Choroid plexus epithelial cell (primary cell): ENCODE data around the gene SH3BP1.
"Not testable (repeated sequence)": the region's sequence is repeated elsewhere in the genome, so short reads cannot be mapped to it uniquely, and the experiment has no call there.

Experiments
- DNase-seq: peaks from one replicate; pipeline ENCODE4 v3.0.0-alpha.2; 2010; ENCODE audit warnings: low read depth
- H3K4me3 ChIP-seq: 2 replicates; pipeline ENCODE4 v1.5.1; 2011; ENCODE audit warnings: low read depth, mild to moderate bottlenecking, control low read depth, low read length, moderate library complexity
- TF ChIP-seq, protein P1 (sequence below): conservative IDR thresholded peaks from 2 replicates; pipeline ENCODE4 v1.5.1; 2011; ENCODE audit warnings: low read depth, mild to moderate bottlenecking, control low read depth, inconsistent platforms, low read length, moderate library complexity

The SH3BP1 gene

DNA sequence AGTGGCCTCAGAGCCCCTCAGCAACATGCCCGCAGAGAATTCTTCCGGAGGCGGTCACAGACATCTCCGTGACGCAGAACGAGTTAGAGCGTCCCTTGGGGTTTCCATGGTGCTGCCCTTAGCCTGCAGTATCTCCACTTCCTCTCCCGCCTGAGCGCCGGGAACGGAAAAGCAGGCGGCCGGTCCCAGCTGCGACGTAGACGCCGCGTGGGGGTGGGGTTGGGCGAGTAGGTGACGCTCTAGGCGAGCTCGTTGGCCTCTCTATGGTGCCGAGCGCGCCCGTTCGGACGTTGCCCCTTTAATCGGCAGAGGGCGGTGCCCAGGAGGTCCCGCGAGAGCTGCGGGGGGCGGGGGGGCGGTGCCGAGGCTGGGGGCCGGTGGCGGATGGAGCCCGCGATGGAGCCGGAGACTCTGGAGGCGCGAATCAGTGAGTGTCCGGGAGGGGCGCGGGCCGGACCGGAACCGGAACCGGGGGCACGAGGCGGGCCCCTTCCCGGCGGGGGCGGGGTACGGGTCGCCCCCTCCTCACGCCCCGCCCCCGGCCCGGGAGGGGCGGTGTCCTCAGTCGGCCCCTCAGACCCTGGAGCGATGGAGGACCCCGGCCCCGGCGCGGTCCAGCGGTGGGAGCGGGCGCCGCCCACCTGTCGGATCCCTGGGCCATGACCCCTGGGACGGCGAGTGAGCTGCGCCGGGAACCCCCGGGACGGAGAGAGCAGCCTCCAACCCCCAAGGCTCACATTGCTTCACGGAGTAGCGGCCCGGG lies 30.8 kb upstream of the SH3BP1 start, which contains the start of gene GGA1:
Gene GGA1 (plus strand): TSS at position 358 of the 763 bp plus-strand sequence. CDS start 27 bp downstream, at position 385.
- TF ChIP-seq, protein P1, sequence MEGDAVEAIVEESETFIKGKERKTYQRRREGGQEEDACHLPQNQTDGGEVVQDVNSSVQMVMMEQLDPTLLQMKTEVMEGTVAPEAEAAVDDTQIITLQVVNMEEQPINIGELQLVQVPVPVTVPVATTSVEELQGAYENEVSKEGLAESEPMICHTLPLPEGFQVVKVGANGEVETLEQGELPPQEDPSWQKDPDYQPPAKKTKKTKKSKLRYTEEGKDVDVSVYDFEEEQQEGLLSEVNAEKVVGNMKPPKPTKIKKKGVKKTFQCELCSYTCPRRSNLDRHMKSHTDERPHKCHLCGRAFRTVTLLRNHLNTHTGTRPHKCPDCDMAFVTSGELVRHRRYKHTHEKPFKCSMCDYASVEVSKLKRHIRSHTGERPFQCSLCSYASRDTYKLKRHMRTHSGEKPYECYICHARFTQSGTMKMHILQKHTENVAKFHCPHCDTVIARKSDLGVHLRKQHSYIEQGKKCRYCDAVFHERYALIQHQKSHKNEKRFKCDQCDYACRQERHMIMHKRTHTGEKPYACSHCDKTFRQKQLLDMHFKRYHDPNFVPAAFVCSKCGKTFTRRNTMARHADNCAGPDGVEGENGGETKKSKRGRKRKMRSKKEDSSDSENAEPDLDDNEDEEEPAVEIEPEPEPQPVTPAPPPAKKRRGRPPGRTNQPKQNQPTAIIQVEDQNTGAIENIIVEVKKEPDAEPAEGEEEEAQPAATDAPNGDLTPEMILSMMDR: no peak
- DNase-seq: peak; percentile 98

DNA sequence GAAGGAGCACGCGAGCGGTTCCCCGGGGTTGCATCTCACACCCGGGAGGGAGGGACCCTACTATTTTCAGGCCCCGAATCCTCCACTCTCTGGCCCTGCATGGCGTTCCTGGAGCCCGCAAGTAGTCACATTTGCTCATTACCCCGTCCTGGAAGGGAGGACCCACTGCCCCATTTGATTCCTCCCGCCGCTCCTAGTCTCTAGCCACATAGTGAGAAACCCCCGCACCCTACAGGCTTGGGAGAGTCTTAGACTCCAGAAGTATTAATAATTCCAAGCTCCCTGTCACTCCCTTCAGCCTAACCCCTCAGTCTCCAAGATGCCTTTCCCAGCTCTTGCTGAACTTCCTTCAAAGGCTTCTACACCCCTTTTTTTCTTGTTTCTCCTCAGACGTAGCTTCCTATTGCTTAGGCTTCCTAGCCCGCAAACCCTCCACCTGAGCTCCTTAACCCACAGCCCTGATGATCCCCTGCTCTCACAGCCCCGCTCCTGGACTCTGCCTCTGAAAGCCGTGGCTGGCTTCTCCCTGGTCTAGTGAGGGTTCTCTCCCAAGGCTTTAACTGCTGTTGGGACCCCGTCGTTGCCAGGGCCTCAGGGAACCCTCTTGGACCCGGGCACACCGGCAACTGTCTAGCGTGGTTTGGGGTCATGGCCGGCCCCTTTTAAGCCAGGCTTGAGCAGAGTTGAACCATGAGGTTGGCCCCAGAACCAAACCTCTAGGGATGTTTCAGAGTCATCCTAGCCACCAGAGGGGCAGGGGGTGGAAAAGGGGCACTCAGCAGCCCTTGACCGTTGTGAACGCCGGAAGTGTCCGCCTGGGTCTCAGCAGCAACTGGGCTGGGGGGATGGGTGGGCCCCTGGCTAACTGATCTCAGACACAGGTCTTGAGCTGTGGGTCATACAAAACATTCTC lies 30.0 kb upstream of the SH3BP1 start:
- TF ChIP-seq, protein P1: no peak
- peak overlapping the region; percentile 87 for H3K4me3 ChIP-seq
- DNase-seq: no peak

More for the DNA sequence above, 30.8 kb upstream of the SH3BP1 start, which contains the start of gene GGA1:
- peak within 1 kb of the TSS; percentile 87 for H3K4me3 ChIP-seq

DNA sequence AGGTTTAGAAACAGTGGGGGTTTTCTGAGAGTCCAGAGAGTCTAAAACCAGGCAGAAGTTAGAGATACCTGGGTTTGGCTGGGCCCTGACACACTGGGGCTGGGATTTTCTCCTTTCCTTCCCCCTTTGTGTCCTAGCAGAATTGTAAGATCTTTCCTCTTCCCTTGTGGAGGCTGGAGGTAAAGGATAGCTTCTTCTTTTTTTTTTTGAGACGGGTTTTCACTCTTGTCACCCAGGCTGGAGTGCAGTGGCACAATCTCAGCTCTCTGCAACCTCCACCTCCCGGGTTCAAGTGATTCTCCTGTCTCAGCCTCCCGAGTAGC lies 29.4 kb upstream of the SH3BP1 start:
- not testable (repeated sequence) for DNase-seq
- H3K4me3 ChIP-seq: peak overlapping the region; percentile 87

DNA sequence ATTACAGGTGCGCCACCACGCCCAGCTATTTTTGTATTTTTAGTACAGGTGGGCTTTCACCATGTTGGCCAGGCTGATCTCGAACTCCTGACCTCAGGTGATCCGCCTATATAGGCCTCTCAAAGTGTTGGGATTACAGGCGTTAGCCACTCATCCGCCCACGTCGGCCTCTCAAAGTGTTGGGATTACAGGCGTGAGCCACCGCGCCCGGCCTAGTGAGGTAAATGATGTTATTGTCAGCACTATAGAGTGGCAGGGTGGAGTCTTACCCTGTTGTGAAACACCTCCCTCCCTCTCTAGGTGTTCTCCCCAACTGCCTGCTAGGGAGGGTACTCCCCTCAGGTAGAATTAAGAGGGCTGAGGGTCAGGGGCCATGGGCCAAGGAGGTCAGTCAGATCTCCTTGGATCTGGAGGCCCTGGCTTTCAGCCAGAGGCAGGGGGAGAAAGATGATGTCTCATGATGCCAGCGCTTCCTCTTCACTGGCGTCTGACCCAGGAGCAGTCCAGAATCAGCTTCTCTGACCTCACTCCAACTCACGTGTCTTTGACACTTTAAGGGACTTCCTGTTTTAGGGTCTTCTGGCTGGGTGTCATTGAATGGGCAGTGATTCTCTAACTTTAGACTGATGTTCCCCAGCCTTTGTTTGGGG lies 28.9 kb upstream of the SH3BP1 start:
- no peak overlapping the region for H3K4me3 ChIP-seq
- TF ChIP-seq, protein P1: no peak
- DNase-seq: no peak

DNA sequence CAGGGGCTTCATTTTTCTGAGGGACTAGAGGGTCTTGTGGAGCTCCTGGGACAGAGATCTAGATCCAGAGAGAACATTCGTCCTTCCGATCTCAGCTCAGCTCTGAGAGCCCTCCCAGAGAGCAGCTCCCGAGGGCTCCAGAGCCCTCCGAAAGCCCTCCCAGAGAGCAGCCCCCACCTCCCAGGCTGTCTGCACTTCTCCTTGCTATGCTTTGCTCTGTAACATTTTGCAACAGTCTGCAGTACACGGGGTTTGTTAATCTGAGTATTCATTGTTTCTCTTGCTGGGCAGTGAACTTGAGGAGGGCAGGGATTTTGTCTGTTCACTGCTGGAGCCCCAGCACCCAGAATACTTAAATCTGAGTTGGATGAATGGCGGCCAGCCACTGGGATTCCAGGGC lies 28.3 kb upstream of the SH3BP1 start:
- no peak for DNase-seq
- TF ChIP-seq, protein P1: no peak

DNA sequence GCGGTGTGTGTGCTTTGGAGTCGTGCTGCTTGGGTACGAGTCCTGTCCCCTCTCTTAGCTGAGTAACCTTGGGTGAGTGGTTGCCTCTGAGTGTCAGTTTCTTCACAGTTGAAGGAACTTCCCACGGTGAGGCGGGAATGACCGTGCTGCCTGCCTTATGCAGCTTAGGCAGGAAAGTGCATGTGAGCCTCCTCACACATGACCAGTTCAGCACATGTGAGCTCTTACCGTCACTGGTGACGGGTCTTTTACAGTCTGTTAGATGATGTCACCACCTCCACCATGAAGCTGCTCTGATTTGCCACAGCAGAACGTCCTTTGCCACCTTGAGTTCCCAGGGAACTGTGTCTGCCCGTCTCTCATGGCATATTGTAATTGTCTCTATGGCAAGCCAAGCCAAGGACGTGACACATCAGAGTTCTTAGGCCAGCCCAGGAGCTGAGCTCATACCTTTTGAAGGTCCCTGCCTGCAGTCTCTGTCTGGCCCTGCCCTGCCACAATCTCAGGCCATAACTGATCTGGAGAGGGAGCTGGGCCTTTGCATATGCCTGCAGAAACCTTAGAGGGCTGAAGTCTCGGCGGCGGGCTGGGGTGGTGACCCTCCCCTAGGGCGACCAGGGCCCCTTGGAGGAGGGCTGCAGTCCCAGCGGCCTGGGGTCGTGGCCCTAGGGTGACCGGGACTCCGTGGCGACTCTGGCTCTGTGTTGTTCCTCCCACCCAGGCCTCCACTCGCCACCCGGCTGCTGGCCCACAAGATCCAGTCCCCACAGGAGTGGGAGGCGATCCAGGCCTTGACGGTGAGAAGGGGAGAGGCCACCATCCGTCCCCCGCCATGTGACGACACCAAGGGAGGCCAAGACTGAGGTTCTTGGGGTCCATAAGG lies 23.0 kb upstream of the SH3BP1 start:
- TF ChIP-seq, protein P1: no peak
- no peak overlapping the region for H3K4me3 ChIP-seq
- no peak for DNase-seq

More for the DNA sequence above, 28.3 kb upstream of the SH3BP1 start:
- H3K4me3 ChIP-seq: no peak overlapping the region
